ENCODE results near the gene SLC5A1.

SLC5A1 gene

DNA sequence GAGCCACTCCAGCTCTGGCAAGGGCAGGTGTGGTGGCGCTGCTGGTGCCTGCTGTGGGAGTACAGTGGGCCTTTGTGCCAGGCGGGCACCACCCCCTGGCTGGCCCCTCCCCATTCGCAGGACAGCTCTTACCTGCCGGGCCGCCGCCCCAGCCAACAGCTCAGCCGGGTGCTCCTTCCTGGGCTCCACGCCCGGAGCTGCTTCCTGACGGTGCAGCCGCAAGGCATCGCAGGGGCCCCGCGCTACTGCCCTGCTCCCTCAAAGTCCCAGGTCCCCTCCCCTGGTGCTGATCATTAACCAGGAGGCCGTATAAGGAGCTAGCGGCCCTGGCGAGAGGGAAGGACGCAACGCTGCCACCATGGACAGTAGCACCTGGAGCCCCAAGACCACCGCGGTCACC, at the start of gene SLC5A1:
TSS of gene SLC5A1 (plus strand) at position 338 of the 400 bp plus-strand sequence. CDS start at position 359, 21 bp downstream.
- no peak for DNase-seq

DNA sequence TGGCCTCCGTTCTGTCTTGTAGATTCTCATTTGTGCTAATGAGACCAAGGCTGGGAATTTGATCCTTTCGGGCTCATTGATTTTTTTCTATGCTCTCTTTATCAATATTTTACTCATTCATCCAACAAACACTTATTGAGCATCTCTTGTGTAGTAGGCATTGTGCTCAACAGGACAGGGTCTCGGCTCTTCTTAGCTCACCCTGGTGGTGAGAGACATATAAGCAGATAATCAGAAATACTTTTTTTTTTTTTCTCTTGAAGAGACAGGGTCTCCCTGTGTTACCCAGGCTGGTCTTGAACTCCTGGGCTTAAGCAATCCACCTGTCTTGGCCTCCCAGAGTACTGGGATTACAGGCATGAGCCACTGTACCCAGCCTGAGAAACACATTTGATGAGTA, 48.0 kb upstream of the SLC5A1 start:
- DNase-seq = no peak

DNA sequence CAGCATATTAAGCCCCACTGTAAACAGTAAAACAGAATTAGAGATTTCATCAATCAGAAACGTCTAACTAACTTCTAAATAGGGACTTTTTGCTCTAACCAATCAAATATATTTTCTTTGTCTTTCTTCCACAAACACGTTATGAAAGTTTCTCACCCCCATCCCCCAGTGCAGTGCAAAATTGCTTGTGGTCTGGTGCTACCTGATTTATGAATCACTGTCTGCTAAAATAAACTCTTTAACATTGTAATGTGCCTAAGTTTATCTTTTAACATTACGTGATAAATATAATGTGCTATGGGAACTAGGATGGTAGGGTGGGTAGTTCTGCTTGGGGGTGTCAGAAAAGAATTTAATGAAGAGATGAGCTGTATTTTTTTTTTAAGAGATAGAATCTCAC, 47.3 kb upstream of the SLC5A1 start:
- DNase-seq = no peak

DNA sequence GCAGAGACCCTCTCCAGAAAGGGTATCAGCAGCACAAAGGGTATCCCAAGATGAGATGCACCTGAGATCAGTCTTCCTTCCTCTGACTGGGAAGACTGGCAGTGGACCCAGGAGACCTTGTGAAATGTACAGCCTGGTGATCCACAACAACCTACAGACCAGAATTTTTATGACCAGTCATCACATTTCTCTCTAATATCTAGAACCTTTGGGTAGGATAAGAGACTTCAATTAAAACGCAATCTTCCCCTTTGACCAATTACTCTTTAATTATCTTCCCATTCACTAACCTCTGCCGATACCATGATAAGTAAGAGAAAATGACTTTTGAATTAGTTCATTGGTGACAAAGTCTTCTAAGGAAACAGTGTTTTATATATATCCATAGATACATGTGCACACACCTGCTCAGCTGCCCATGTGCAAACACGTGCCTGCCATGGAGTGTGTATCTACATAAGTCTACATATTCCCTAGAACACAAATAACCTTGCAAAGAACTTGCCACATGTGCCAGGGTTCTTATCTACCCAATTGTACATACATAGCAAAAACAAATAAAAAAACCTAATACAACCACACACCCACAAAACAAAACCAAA, 44.2 kb upstream of the SLC5A1 start:
- DNase-seq = no peak

DNA sequence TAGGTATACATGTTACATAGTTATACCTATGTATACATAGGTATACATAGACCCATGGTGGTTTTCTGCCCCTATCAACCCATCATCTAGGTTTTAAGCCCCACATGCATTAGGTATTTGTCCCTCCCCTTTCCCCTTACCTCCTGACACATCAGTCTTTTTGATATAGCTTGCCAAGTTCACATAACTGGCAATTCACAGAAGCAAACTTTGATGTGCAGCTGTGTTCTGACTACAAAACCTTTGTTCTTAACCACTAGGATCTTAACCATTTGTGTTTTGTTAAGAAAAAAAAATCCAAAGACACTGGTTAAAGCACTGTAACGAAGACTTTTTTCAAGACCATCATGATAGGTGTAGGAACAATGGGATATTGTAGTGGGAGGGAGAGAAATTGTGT, 42.9 kb upstream of the SLC5A1 start:
- DNase-seq = no peak

- no peak for DNase-seq
These were observed 37.6 kb upstream of the SLC5A1 start for GRCh38 chr22:32005453-32005852.

- no peak for DNase-seq
These were observed 29.9 kb upstream of the SLC5A1 start for GRCh38 chr22:32013200-32013599.

DNA sequence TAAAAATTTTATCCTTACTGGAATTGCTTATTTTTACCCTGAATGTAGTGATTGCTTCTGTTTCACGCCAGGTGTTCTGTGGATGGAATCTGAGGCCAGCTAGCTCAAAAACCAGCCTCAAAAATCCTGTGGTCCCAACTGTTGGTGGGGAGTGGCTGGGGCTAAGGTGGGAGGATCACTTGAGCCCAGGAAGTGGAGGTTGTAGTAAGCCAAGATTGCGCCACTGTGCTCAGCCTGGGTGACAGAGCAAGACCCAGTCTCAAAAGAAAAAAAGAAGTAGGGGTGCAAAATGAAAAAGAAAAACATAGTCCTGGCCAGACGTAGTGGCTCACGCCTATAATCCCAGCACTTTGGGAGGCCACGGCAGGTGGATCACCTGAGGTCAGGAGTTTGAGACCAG, 27.0 kb upstream of the SLC5A1 start:
- no peak for DNase-seq

GRCh38 chr22:32018056-32018455, 25.0 kb upstream of the SLC5A1 start:
- no peak for DNase-seq

GRCh38 chr22:32020117-32020516, 22.9 kb upstream of the SLC5A1 start:
- DNase-seq = no peak

DNA sequence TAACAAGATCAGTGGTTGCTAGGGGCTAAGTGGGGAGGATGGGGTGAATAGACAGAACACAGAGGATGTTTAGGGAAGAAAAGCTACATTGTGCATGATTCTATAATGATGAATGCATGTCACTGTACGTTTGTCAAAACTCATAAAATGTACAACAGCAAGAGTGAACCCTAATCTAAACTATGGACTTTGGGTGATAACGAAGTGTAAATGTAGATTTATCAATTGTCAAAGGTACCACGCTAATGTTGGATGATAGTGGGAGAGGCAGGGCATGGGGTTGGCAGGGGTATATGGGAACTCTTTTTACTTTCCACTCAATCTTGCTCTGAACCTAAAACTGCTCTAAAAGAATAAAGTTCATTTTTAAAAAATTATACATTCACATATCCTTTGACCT, 21.3 kb upstream of the SLC5A1 start:
- DNase-seq = no peak

- DNase-seq = no peak
These were observed 19.7 kb upstream of the SLC5A1 start for GRCh38 chr22:32023251-32023827.

DNA sequence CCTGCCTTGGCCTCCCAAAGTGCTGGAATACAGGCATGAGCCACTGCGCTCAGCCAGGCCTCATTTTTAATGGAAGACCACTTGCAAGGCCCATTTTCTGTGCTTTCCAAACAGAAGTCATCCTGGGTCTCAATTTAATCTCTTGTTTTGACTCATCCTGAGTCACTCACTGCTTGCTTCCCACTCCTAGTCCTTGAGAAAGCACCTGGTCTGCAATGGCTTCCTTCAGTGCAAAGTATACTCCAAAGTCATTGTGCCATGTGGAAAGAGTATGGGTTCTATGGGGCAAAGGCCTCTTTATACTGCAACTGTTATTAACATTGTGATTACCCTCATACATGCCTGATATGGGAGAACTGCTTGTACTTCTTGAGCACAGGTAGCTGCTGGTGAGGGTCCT, 18.3 kb upstream of the SLC5A1 start:
- DNase-seq = no peak

GRCh38 chr22:32030518-32031247, 12.4 kb upstream of the SLC5A1 start:
- no peak for DNase-seq

DNA sequence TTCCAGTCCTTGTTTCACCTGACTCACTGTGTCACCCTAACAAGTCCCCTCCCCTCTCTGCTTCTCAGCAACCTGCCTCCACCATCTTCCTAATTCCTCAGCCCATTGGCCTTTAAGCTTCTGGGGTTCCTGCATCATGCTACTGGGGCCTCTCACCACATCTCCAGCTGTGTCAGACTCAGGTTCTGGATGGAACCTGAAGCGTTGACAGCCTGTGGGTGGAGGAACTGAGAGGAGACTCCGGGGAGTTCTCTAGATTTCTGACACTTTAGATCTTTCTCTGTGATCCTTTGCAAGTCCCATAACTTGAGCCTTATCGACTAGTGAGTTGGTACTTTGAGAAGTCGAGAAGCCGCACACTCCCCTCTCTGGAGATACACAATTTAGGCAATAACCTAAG, 11.6 kb upstream of the SLC5A1 start:
- DNase-seq = no peak

DNA sequence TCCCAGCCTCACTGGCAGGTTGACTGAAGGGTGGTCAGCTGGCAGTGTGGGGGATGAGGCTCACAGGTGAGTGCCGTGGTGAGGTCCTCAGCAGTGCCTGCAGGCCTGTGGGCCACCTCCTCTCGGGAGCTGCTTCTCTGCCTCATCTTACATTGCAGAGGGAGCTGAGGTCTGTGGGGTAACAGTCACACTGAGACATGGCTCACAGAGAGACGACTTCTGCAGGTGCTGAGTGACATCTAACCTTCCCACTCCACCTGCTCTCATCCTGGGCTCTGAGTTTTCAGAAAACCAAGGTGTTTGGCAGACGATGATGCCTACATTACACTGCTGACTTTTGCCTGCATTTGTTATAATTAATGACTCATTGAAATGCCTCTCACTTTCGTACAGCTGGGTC, 8.8 kb upstream of the SLC5A1 start:
- DNase-seq = no peak

DNA sequence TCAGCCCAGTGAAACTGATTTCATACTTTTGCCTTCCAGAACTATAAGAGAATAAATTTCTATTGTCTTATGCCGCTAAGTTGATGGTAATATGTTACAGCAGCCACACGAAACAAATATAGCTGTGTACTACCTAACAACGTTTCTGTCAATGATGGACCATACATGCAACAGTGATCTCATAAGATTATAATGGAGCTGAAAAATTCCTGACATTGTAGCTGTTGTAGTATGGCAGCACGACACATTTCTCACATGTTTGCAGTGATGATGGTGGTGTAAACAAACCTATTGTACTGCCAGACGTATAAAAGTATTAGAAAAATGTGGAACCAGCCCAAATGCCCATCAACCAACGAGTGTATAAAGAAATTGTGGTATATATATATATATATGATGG, 5.8 kb upstream of the SLC5A1 start:
- DNase-seq = no peak

DNA sequence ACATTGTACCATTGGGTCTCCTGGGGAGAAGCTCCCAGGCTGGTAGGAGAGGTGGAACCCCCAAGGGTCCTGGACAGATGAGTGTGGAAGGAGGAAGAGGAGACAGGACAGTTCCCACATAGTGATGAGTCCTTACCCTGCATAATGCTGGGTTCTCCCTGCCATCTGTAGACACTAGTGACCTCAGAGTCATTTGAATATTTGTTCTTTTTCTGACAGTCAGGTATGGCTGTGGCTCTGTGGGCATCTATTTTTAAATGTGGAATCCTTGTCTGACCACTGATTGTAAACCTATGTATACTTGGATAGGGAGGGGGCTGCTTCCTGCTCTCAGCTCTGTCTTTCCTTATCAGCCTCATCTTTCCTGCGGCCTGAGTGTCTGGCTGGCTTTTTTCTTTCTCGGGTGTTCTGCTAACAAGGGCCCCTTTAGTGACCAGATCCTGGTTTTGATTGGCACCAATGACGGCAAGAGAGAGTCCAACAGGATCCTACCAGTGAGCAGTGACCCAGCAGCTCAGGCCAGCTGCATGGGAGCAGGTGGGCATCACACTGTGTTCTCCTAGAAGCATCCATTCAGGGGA, 2.6 kb upstream of the SLC5A1 start:
- no peak for DNase-seq

GRCh38 chr22:32043391-32043790, 330 bp downstream of the SLC5A1 start:
- no peak for DNase-seq

- DNase-seq = no peak
These were observed 1.4 kb downstream of the SLC5A1 start for GRCh38 chr22:32044477-32044876.

DNA sequence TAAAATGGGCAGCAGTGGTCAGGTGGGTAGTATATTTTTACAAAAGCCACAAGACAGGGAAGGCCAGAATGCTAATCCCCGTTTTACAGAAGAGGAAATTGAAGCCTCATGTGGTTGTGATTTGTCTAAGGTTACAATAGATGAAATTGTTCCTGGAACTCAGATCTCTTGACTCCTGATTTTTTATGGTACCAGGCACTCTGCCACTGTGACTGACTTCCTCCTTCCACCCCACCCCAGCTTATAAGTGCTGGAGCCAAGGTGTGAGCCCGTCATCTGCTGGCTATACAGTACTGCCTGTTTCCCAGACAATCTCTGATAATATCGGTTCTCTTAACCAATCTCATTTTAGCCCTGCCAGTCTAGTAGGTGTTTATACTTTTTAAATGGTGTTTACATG, 1.9 kb downstream of the SLC5A1 start:
- DNase-seq = no peak

GRCh38 chr22:32048069-32048468, 5.0 kb downstream of the SLC5A1 start:
- no peak for DNase-seq

DNA sequence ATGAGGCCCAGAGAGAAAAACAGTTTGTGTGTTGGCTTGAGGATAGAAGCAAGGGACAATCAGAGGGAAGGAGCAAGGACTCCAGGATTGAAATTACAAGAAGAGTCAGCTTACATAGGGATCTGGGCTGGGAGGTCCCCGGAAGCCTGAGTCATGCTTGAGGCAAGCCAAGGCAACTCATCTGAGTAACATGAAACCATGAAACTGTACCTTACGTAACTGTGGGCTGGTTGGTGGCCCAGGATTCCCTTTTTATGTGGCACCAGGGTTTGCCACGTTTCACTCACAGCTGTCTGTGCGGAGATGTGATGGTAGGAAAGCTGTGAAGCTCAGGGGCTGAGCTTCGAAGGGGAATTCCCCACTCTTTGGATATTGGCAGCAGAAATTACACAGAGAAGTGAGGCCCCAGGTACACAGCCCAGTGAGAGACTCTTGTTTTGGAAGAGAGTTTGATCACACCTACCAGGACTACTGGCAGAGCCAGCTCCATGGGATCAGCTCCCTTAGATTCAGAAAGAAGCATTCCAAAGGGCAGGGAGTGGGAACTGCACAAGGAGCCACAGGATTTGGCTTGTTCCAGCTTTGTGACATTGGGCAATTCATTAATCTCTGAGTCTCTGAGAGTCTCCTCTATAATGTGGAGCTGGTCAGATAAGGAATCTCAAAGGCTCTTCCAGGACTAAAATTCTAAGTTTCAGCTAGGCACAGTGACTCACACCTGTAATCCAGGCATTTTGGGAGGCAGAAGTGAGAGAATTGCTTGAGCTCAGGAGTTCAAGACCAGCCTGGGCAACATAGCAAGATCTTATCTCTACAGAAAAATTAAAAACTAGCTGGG, 7.8 kb downstream of the SLC5A1 start:
- peak; percentile 14 for DNase-seq

Measured in activated gamma-delta T cell treated with Interleukin-2 at 50 U/mL for 16 hours (primary cell).